ENCODE results near the gene ARAP1.
A peak's percentile ranks its signal among the peaks of the same experiment; 100 is the strongest.

The ARAP1 gene

GRCh38 chr11:72723508-72723907 is 28.7 kb downstream of the ARAP1 start:
- DNase-seq (ENCODE audit: low read depth): no peak

- peak; percentile 94 for DNase-seq (ENCODE audit: low read depth)
Measured at GRCh38 chr11:72722050-72722748, 30.0 kb downstream of the ARAP1 start.

GRCh38 chr11:72721689-72722049 is 30.5 kb downstream of the ARAP1 start:
- DNase-seq (ENCODE audit: low read depth): no peak

GRCh38 chr11:72721276-72721675 is 30.9 kb downstream of the ARAP1 start:
- DNase-seq (ENCODE audit: low read depth): no peak

- no peak for DNase-seq (ENCODE audit: low read depth)
Measured at GRCh38 chr11:72720784-72721183, 31.4 kb downstream of the ARAP1 start.

GRCh38 chr11:72720047-72720446 is 32.2 kb downstream of the ARAP1 start:
- DNase-seq (ENCODE audit: low read depth): no peak

- no peak for DNase-seq (ENCODE audit: low read depth)
Measured at GRCh38 chr11:72719551-72719950, 32.7 kb downstream of the ARAP1 start.

- DNase-seq (ENCODE audit: low read depth): no peak
Measured at GRCh38 chr11:72719144-72719543, 33.1 kb downstream of the ARAP1 start.

- DNase-seq (ENCODE audit: low read depth): no peak
Measured at GRCh38 chr11:72718101-72718501, 34.1 kb downstream of the ARAP1 start.

- DNase-seq (ENCODE audit: low read depth): no peak
Measured at GRCh38 chr11:72716788-72717435, 35.3 kb downstream of the ARAP1 start.

- no peak for DNase-seq (ENCODE audit: low read depth)
Measured at GRCh38 chr11:72716290-72716689, 35.9 kb downstream of the ARAP1 start.

- no peak for DNase-seq (ENCODE audit: low read depth)
Measured at GRCh38 chr11:72712841-72713240, 39.4 kb downstream of the ARAP1 start.

GRCh38 chr11:72712168-72712751 is 39.9 kb downstream of the ARAP1 start:
- DNase-seq (ENCODE audit: low read depth): peak; percentile 76

GRCh38 chr11:72711141-72711540 is 41.1 kb downstream of the ARAP1 start:
- DNase-seq (ENCODE audit: low read depth): no peak

GRCh38 chr11:72710278-72710677 is 41.9 kb downstream of the ARAP1 start:
- DNase-seq (ENCODE audit: low read depth): no peak

- no peak for DNase-seq (ENCODE audit: low read depth)
Measured at GRCh38 chr11:72709478-72710238, 42.5 kb downstream of the ARAP1 start.

GRCh38 chr11:72707032-72707431 is 45.2 kb downstream of the ARAP1 start:
- DNase-seq (ENCODE audit: low read depth): no peak

- no peak for DNase-seq (ENCODE audit: low read depth)
Measured at GRCh38 chr11:72706579-72706978, 45.6 kb downstream of the ARAP1 start.

- no peak for DNase-seq (ENCODE audit: low read depth)
Measured at GRCh38 chr11:72705442-72706365, 46.5 kb downstream of the ARAP1 start.

- no peak for DNase-seq (ENCODE audit: low read depth)
Measured at GRCh38 chr11:72704783-72705265, 47.4 kb downstream of the ARAP1 start.

GRCh38 chr11:72704028-72704782 is 48.0 kb downstream of the ARAP1 start:
- no peak for DNase-seq (ENCODE audit: low read depth)

Measured in CMK (cell line).